ENCODE results near the gene MACROD2.

GRCh38 chr20:15613530-15613929, 1618.2 kb downstream of the MACROD2 start:
- TF ChIP-seq POLR2A (IDR thresholded peaks at IDR 0.05) (no peak), POLR2AphosphoS5 (IDR thresholded peaks at IDR 0.05) (peak in 2 of 3 donors; percentile 44 to 82), CTCF (IDR thresholded peaks at IDR 0.05) (no peak)
